Fibroblast of pulmonary artery (primary cell): ENCODE results near the gene TMEM132D.

Source experiments
- DNase-seq: peaks from one replicate; pipeline ENCODE4 v3.0.0-alpha.2; 2010; ENCODE audit warnings: low read depth
- H3K4me3 ChIP-seq: replicated peaks from 2 replicates; pipeline ENCODE4 v1.5.1; 2011; ENCODE audit warnings: low read depth, mild to moderate bottlenecking, control low read depth, low read length, moderate library complexity
- CTCF ChIP-seq: IDR thresholded peaks from 2 replicates; pipeline ENCODE4 v1.5.1; 2011; ENCODE audit warnings: mild to moderate bottlenecking, control low read depth, low read length, inconsistent platforms; ENCODE audit errors: missing control alignments

The TMEM132D gene

GRCh38 chr12:129903956-129904829, at the start of gene TMEM132D:
Gene TMEM132D, minus strand, starts transcription at chr12:129904025.
- no peak within 1 kb of the TSS for H3K4me3 ChIP-seq
- no peak for DNase-seq
- TF ChIP-seq CTCF: no peak

DNA sequence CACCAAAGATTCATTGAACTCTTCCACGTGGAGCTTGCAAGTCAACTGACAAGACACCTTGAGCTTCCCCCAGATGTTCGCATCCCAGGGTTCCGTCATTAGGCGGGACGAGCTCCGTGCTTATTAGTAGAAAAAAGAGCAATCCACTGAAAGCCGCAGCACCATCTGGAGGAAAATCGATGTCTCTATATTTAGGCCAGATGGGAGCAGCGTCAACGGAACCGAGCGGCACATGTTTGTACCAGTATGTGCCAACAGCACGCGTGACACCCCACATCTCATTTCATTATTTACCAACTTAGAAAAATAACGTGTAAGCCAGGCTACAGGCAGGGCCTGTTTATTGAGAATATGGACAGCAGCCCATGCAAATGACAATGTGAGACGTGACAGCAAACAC, 45.8 kb upstream of the TMEM132D start:
- TF ChIP-seq CTCF: no peak
- H3K4me3 ChIP-seq: no peak overlapping the region
- DNase-seq: no peak

GRCh38 chr12:129941618-129942017, 37.8 kb upstream of the TMEM132D start:
- DNase-seq: no peak
- no peak for TF ChIP-seq CTCF
- H3K4me3 ChIP-seq: no peak overlapping the region

- DNase-seq: no peak
- no peak overlapping the region for H3K4me3 ChIP-seq
- no peak for TF ChIP-seq CTCF
These were observed 34.3 kb upstream of the TMEM132D start for GRCh38 chr12:129938089-129938488.

GRCh38 chr12:129937426-129937825, 33.6 kb upstream of the TMEM132D start:
- no peak for DNase-seq
- no peak for TF ChIP-seq CTCF
- H3K4me3 ChIP-seq: no peak overlapping the region

GRCh38 chr12:129928643-129929042, 24.8 kb upstream of the TMEM132D start:
- no peak for DNase-seq
- H3K4me3 ChIP-seq: no peak overlapping the region
- TF ChIP-seq CTCF: no peak

DNA sequence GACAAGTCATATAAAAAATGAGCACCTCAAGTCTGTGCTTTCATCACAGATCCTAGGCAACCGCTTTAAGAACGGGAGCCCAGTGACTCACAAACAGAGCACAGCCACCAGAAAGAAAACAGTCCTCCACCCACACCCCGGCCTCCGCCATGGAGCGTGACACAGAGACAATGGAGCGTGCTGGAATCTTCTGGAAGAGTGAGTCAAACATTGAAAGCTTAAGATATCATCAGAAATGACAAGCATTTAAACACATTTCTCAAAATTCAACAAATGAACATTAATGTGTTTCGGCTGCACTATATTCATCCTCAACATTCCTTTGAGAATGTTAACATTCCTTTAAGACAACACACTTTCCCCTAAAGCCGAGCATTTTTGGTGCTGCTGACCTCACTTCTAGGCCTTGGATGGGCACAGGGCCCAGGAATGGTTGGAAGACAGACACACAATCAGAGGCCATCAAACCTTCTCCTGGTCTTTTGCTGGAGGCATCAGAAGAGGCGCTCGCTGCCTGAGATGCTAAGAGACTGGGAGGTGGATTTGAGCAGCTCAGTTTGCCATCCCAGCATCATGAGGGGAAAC, 23.6 kb upstream of the TMEM132D start:
- TF ChIP-seq CTCF: no peak

More for the DNA sequence above, 23.6 kb upstream of the TMEM132D start:
- no peak for DNase-seq
- H3K4me3 ChIP-seq: no peak overlapping the region
